Hematopoietic multipotent progenitor cell treated with erythropoietin and hydrocortisone succinate and interleukin-3 and kit ligand, for 8 days (in vitro differentiated cells): ENCODE data around the gene C1orf50.

Source experiments
- DNase-seq: peaks from one replicate; pipeline ENCODE4 v3.0.0-alpha.2; 2015

The C1orf50 gene

GRCh38 chr1:42759114-42759513, 7.9 kb upstream of the C1orf50 start:
- DNase-seq: no peak

DNA sequence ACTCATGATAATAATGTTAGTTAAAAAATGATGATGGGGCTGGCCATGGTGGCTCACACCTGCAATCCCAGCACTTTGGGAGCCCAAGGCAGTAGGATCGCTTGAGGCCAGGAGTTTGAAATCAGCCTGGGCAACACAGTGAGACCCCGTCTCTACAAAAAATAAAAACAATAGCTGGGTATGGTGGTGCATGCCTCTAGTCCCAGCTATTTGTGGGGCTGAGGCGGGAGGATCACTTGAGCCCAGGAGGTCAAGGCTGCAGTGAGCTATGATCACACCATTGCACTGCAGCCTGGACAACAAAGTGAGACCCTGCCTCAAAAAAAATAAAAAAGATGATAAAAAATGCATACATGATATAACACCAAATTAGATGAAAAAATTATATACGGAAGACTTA, 5.5 kb upstream of the C1orf50 start:
- DNase-seq: no peak

DNA sequence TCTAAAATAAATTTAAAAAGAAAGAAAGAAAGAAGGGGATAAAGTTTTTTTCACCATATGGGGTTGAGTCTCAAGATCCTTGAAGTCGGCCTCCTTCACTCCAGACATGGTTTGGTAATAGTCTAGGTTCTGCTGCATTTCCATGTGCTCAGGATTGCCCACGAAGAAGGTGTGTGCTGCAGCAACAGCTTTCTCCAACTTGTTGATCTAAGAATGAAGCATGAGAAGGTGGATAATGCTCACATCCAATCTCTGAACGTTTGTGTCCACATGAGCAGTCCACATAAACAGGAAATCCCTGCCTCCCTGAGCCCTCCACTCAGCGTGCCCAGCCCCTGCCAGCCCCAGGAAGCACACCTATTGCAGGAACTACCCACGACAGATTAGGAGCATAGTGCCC, 4.8 kb upstream of the C1orf50 start:
- DNase-seq: no peak

DNA sequence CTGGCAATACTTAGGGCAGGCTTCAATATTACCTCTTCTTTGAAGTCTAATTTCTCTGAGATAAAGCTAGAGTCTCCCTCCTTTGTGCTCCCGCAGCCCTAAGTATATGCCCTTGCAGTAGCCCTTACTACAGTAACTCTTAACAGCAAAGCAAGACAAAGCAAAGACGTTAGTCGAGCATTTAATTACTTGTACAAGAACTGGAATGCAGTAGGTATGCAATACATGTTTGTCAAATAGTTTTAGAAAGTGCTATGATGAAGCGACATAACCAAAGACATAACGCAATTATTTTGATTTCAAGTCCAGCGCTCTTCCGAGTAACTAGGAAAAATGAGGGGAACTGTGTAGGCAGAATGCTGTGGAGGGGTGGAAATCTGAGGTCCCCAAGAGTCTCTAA, 1.8 kb upstream of the C1orf50 start:
- no peak for DNase-seq

- peak; percentile 66 for DNase-seq
These were observed 963 bp upstream of the C1orf50 start for GRCh38 chr1:42765832-42766740.

DNA sequence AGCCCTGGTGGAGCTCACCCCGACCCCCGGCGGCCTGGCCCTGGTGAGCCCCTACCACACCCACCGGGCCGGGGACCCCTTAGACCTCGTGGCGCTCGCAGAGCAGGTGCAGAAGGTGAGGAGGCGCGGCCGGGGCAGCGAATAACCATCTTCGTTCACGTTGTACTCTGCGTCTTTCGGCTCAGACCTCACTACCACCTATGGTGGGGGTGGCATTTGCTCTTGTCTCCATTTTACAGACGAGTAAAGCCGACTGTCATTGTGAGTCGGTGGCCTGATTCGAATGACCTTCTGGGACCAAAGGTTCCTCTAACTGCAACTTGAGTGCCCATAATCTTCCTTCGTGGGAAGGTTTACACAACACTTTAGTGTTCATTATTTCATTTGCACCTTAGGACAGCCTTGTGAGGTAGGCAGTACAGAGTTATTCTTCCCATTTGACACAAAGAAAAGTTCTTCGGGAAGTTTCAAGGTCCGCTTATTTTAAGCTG, 506 bp downstream of the C1orf50 start:
- peak; percentile 51 for DNase-seq

DNA sequence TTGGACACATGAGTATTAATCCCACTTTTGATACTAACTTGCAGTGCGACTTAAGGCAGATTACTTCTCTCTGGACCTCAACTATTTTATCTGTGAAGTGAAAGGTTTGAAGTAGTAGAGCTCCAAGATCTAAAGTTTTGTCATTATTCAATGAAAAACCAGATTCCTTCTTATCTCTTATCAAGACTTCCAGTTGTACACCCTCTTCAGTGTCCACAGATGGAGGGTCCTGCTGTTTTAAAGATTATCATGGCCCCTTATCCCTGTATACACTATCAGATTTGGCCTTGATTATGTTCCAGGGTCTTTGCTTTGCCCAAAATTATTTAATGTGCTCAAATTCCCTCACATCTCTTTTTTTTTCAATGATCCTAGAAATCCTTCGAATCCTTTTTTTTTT, 1.1 kb downstream of the C1orf50 start:
- no peak for DNase-seq

- no peak for DNase-seq
These were observed 2.8 kb downstream of the C1orf50 start for GRCh38 chr1:42769811-42770210.

DNA sequence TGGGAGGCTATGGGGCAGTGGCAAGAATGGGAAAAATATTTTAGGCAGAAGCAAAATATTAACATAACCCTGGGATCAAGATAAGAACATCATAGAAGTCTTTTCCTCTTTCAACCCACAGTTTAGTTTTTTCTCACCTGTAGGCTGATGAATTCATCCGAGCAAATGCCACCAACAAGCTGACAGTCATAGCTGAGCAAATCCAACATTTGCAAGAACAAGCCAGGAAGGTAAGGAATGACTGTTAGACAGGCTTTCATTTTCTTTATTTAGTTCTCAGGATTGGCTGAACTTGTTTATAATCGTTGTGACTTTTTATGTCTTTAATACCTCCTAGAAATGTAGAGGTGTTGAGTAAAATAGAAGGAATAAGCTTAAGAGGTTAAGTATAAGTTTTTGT, 6.4 kb downstream of the C1orf50 start:
- DNase-seq: no peak

DNA sequence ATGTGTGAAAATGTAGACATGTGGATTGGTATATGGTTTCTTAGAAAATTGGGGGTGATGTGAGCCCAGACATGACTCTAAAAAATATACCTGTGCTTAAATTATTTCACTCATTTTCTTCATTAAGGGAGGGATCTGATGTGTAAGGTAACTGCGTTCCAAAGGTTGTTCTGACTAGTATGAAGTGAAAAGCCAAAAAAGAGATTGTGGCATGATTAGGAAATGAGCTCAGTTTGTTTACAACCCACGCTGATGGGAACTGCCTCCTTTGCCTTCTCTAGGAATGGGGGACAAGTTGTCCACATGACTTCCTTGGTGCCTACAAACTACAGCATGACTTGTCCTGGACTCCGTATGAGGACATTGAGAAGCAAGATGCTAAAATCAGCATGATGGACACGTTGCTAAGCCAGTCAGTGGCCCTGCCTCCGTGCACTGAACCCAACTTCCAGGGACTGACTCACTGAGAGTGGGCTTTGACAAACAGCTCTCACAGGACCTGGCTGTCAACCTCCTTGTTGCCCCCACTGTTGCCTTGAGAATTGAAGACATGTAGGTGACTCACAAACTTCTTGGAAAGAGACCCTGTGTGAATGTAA, 8.0 kb downstream of the C1orf50 start:
- no peak for DNase-seq

DNA sequence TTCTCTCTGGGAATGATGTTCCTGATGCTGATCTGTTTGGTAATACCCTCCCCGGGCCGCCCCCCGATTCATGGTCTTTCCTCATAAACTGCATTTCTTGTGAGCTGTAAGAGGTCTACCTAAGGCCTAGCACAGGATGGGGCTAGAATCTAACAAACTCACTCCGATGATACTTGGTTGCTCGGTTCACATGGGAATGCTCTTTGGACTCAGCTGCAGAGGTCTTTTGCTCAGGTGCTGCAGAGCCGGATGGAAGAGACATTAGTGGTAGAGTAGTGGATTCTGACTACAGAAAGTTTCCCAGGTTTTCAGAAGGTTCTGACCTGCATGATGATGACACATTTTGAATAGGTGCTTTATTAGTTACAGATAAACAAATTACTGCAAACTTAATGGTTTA, 9.5 kb downstream of the C1orf50 start:
- DNase-seq: no peak

- DNase-seq: peak; percentile 73
These were observed 10.8 kb downstream of the C1orf50 start for GRCh38 chr1:42777852-42778251.

GRCh38 chr1:42779725-42780124, 12.7 kb downstream of the C1orf50 start:
- no peak for DNase-seq

DNA sequence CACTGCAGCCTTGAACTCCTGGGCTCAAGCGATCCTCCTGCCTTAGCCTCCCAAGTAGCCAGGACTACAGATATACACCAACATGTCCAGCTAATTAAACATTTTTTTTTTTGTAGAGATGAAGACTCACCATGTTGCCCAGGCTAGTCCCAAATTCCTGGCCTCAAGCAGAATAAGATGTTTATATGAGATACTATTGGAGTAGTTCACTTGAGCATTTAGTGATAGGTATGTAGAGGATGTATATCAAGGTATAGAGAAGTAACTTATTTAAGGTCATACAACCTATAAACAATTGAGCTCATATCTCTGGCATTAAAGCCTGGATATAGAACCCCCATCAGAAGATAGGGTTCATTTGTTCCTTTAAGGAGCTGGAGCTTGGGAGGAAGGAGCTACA, 13.1 kb downstream of the C1orf50 start:
- no peak for DNase-seq

- DNase-seq: no peak
These were observed 16.0 kb downstream of the C1orf50 start for GRCh38 chr1:42783092-42783491.

- DNase-seq: no peak
These were observed 17.5 kb downstream of the C1orf50 start for GRCh38 chr1:42784547-42784945.

DNA sequence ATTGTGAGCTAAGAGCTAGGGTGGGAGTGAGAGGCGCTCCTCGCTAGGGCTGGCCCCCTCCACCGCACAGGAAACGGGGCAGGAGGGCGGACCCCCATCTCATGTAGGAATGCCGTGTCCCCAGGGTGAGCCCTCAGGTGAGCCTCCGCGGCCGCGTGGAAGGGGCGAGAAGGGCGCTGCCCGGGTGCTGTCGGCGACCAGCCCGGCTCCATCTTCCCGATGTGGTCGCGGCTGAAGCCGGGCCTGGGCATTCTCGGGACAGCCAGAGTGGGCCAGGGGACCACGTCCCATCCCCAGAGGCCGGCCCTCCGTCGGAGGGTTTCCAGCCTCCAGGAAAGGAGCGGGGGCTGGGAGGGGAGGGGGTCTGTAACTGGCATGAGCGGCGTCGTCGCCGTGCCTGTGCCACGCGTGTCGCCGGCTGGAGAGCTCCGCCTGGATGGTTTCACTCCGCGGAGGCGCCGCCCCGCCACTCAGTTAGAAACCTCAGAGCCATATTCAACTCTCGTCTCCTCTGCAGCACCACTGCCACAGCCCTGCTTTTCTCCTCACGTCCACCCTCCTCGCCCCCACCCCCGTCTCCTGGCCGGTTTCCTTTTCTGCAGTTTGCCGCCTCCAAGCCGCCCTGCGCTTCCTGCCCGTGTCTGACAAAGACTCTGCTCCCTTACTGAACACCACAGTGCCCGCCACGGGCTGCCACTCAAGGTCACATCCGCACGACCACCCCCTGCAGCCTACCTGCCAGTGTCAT, 18.1 kb downstream of the C1orf50 start, which contains the start of gene TMEM269:
TMEM269 (plus strand) TSS at position 46 of the 748 bp plus-strand sequence. CDS start 4,903 bp downstream, outside the sequence.
- DNase-seq: no peak

DNA sequence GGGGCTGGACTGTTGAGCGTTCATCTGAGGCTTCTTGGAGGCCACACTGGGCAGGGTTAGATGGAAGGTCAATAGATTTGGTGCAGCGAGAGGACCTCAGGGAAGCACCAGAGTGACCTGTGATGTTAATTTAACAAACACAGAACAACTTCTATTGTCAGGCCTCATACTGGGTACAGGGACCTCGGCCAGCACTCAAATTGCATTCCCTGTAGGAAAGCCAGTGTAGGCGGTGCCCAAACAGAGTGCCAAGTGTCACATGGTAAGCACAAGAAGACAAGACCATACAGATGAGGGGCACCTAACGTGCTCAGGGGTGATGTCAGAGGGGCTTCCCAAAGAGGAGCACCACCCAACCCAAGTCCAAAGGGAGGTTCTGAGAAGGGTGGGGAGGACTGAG, 19.0 kb downstream of the C1orf50 start:
- no peak for DNase-seq

- DNase-seq: no peak
These were observed 21.0 kb downstream of the C1orf50 start for GRCh38 chr1:42788021-42788420.

- DNase-seq: no peak
These were observed 26.8 kb downstream of the C1orf50 start for GRCh38 chr1:42793824-42794223.

DNA sequence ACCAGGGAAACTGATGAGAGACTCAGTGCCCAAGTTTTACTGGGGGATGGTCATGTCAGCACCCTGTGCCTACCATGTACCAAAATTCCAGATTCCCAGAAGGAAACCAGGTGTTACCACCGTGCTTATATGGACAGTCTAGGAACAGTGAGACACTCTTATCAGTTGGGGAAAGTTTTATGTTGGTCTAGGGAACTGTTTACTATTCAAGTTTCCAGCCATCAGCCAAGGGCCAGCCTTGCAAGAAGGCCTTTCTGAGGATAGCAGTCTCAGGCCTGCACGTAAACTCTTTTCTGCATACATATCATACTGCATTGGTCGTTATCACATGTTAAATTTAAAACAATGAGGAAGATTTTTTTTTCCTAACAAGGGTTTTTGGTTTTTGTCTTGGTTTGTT, 30.4 kb downstream of the C1orf50 start:
- no peak for DNase-seq

DNA sequence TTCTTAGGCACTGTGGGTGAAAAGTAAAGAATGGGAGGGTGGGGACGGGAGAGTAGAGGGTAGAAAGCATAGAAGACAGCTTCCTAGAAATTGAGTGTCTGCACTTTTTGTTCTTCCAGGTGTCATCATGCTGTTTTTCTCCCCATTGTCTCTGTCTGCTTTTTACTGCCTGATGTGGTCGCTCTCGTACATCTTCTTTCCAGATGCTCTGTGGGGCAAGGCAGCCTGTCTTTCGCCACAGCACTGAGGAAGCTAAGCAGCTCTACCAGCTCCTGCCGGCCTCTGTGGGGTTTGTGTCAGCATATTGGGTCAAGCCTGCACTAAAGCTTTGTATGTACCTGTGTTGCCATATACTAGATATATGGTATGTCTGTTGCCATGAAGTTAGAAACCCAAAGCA, 30.9 kb downstream of the C1orf50 start:
- no peak for DNase-seq

DNA sequence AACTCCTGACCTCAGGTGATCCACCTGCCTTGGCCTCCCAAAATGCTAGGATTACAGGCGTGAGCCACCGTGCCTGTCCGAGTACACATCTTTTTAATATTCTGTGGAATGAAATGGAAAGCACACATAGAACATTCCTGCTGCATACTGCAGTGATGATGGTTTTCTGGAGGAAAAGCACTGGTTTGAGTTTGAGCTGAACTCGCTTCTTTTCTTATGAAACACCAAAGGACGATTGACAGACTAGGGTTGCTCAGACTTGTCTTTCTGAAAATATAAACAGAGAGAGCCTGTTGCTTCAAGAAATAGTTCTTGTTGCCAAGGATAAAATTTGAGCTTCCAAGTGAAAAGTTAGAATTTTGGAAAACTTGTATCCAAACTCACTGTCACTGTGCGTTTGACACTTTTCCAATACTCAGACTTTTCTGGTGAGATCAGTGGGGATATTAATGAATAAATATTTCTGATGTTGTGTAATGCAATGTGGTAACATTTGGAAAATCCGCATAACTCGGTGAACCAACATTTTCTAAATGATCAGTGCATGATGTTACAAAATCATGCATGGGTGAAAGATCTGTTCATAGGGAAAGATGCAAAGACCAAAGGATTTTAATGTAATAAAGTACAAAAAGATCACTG, 34.9 kb downstream of the C1orf50 start:
- DNase-seq: no peak
